ENCODE results near the gene BTN1A1.
"Not testable (repeated sequence)": the region's sequence is repeated elsewhere in the genome, so short reads cannot be mapped to it uniquely, and the experiment has no call there.

The BTN1A1 gene

GRCh38 chr6:26497610-26498009 lies 2.5 kb upstream of the BTN1A1 start:
- no peak overlapping the region for H3K4me3 ChIP-seq (ENCODE audit: low read depth, low read length)
- ChIA-PET POLR2A (no interaction called here), CTCF (interaction anchor here (0.8 to 0.9 kb wide), 2 partner anchors 22 to 156 kb away, joined by 3 read pairs; no protein-coding TSS in a partner anchor)
- no peak for DNase-seq (ENCODE audit: low read depth, low spot score)
- TF ChIP-seq, protein P1, sequence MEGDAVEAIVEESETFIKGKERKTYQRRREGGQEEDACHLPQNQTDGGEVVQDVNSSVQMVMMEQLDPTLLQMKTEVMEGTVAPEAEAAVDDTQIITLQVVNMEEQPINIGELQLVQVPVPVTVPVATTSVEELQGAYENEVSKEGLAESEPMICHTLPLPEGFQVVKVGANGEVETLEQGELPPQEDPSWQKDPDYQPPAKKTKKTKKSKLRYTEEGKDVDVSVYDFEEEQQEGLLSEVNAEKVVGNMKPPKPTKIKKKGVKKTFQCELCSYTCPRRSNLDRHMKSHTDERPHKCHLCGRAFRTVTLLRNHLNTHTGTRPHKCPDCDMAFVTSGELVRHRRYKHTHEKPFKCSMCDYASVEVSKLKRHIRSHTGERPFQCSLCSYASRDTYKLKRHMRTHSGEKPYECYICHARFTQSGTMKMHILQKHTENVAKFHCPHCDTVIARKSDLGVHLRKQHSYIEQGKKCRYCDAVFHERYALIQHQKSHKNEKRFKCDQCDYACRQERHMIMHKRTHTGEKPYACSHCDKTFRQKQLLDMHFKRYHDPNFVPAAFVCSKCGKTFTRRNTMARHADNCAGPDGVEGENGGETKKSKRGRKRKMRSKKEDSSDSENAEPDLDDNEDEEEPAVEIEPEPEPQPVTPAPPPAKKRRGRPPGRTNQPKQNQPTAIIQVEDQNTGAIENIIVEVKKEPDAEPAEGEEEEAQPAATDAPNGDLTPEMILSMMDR (IDR thresholded peaks at IDR 0.05; ENCODE audit: insufficient read depth, low read length, missing control alignments), result no peak

DNA sequence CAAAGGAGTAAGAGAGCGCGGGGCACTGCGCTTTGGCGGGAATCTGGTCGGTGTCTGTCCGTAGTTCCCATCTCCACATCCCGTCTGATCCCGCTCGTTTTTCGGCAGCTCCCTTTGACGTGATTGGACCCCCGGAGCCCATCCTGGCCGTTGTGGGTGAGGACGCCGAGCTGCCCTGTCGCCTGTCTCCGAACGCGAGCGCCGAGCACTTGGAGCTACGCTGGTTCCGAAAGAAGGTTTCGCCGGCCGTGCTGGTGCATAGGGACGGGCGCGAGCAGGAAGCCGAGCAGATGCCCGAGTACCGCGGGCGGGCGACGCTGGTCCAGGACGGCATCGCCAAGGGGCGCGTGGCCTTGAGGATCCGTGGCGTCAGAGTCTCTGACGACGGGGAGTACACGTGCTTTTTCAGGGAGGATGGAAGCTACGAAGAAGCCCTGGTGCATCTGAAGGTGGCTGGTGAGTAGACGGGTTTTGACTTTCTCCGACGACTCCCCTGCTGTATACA lies 1.4 kb downstream of the BTN1A1 start:
- peak overlapping the region; percentile 39 for H3K4me3 ChIP-seq (ENCODE audit: low read depth, low read length)
- ChIA-PET CTCF (interaction anchor here (0.8 to 1.1 kb wide), 4 partner anchors 12 to 160 kb away, joined by 4 to 5 read pairs (median 4); no protein-coding TSS in a partner anchor), POLR2A (no interaction called here)
- no peak for DNase-seq (ENCODE audit: low read depth, low spot score)
- TF ChIP-seq, protein P1 (IDR thresholded peaks at IDR 0.05; ENCODE audit: insufficient read depth, low read length, missing control alignments), result no peak

GRCh38 chr6:26502165-26502564 lies 2.1 kb downstream of the BTN1A1 start:
- ChIA-PET POLR2A (no interaction called here), CTCF (interaction anchor here (1.0 kb wide), 1 partner anchor 17 kb away, joined by 5 read pairs; no protein-coding TSS in a partner anchor)
- DNase-seq (ENCODE audit: low read depth, low spot score), result no peak

DNA sequence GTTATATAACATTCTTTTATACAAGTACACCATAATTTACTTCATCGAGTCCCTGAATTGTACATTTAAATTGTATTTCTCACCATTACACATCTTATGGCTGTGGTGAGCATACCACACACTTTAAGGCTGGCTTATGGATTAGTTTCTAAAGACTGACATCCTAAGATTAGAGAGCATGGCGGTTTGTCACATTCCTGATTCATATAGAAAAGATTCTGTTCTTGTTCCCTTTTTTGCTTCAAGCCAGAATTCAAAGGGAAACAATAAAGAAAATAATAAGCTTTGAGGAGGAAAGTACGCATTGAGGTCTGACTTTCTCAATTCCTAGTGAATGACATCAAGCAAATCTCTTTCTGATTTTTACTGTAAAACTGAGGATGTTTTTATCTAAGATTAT lies 2.5 kb downstream of the BTN1A1 start:
- no peak overlapping the region for H3K4me3 ChIP-seq (ENCODE audit: low read depth, low read length)
- POLR2A ChIA-PET, result no interaction called here
- CTCF ChIA-PET, result interaction anchor here (0.6 to 1.4 kb wide), 3 partner anchors 17 to 161 kb away, joined by 3 to 5 read pairs (median 3); no protein-coding TSS in a partner anchor
- DNase-seq (ENCODE audit: low read depth, low spot score), result no peak
- TF ChIP-seq, protein P1 (IDR thresholded peaks at IDR 0.05; ENCODE audit: insufficient read depth, low read length, missing control alignments), result no peak

More at GRCh38 chr6:26502165-26502564, 2.1 kb downstream of the BTN1A1 start:
- no peak overlapping the region for H3K4me3 ChIP-seq (ENCODE audit: low read depth, low read length)
- TF ChIP-seq, protein P1 (IDR thresholded peaks at IDR 0.05; ENCODE audit: insufficient read depth, low read length, missing control alignments), result no peak

GRCh38 chr6:26507658-26508057 lies 7.6 kb downstream of the BTN1A1 start:
- no peak overlapping the region for H3K4me3 ChIP-seq (ENCODE audit: low read depth, low read length)
- POLR2A ChIA-PET, result no interaction called here
- CTCF ChIA-PET, result no interaction called here
- no peak for DNase-seq (ENCODE audit: low read depth, low spot score)
- TF ChIP-seq, protein P1 (IDR thresholded peaks at IDR 0.05; ENCODE audit: insufficient read depth, low read length, missing control alignments), result no peak

DNA sequence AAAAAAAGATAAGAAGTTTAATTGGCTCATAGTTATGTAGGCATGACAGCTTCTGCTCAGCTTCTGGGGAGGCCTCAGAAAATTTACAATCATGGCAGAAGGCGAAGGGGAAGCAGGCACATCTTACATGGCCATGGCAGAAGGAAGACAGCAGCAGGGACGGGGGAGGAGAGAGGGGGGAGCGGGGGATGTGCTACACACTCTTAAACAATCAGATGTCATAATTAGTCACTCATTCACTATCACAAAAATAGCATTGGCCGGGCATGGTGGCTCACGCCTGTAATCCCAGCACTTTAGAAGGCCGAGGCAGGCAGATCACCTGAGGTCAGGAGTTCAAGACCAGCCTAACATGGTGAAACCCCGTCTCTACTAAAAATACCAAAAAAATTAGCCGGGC lies 10.9 kb downstream of the BTN1A1 start:
- POLR2A ChIA-PET; H3K4me3 ChIP-seq (ENCODE audit: low read depth, low read length); DNase-seq (ENCODE audit: low read depth, low spot score); CTCF ChIA-PET: not testable (repeated sequence)

GRCh38 chr6:26514984-26515383 lies 14.9 kb downstream of the BTN1A1 start:
- CTCF ChIA-PET, result no interaction called here
- H3K4me3 ChIP-seq (ENCODE audit: low read depth, low read length), result no peak overlapping the region
- TF ChIP-seq, protein P1 (IDR thresholded peaks at IDR 0.05; ENCODE audit: insufficient read depth, low read length, missing control alignments), result no peak
- DNase-seq (ENCODE audit: low read depth, low spot score), result no peak
- POLR2A ChIA-PET, result no interaction called here

Measured in AG04449 (cell line).